ENCODE measurements around the gene MGLL. TPM values are rescaled to one million over a fixed set of nuclear protein-coding genes. Genes with fewer than 3 reads are reported as not detected.

The MGLL gene
- total and polyA plus RNA-seq, 9 of the 15 experiments (the other 6 are each of a cell fraction or from before 2014, with no cell fraction given): 0.12 to 0.32 (median 0.18) TPM; not detected in 6

DNA sequence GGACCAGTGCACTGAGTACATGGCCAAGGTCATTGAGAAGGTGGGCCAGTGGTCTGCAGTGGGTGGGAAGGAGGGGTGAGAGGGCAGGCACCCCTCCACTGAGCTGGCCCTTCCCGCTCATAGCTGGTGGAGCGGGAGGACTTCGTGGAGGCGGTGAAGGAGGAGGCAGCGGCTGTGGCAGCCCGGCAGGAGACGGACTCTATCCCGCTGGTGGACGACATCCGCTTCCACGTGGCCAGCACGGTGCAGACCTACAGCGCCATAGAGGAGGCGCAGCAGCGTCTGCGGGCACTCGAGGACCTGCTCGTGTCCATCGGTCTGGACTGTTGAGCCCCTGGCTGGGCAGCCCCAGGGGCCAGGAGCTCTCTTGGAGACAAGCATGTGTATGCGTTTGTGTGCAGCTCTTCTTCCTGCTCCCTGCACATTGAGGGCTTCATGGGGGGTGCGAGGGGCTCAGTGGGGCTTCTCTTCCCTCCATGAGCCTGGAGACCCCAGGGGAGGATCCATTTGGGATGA lies 142.1 kb downstream of the MGLL start (continued):
- TF ChIP-seq, protein P1, sequence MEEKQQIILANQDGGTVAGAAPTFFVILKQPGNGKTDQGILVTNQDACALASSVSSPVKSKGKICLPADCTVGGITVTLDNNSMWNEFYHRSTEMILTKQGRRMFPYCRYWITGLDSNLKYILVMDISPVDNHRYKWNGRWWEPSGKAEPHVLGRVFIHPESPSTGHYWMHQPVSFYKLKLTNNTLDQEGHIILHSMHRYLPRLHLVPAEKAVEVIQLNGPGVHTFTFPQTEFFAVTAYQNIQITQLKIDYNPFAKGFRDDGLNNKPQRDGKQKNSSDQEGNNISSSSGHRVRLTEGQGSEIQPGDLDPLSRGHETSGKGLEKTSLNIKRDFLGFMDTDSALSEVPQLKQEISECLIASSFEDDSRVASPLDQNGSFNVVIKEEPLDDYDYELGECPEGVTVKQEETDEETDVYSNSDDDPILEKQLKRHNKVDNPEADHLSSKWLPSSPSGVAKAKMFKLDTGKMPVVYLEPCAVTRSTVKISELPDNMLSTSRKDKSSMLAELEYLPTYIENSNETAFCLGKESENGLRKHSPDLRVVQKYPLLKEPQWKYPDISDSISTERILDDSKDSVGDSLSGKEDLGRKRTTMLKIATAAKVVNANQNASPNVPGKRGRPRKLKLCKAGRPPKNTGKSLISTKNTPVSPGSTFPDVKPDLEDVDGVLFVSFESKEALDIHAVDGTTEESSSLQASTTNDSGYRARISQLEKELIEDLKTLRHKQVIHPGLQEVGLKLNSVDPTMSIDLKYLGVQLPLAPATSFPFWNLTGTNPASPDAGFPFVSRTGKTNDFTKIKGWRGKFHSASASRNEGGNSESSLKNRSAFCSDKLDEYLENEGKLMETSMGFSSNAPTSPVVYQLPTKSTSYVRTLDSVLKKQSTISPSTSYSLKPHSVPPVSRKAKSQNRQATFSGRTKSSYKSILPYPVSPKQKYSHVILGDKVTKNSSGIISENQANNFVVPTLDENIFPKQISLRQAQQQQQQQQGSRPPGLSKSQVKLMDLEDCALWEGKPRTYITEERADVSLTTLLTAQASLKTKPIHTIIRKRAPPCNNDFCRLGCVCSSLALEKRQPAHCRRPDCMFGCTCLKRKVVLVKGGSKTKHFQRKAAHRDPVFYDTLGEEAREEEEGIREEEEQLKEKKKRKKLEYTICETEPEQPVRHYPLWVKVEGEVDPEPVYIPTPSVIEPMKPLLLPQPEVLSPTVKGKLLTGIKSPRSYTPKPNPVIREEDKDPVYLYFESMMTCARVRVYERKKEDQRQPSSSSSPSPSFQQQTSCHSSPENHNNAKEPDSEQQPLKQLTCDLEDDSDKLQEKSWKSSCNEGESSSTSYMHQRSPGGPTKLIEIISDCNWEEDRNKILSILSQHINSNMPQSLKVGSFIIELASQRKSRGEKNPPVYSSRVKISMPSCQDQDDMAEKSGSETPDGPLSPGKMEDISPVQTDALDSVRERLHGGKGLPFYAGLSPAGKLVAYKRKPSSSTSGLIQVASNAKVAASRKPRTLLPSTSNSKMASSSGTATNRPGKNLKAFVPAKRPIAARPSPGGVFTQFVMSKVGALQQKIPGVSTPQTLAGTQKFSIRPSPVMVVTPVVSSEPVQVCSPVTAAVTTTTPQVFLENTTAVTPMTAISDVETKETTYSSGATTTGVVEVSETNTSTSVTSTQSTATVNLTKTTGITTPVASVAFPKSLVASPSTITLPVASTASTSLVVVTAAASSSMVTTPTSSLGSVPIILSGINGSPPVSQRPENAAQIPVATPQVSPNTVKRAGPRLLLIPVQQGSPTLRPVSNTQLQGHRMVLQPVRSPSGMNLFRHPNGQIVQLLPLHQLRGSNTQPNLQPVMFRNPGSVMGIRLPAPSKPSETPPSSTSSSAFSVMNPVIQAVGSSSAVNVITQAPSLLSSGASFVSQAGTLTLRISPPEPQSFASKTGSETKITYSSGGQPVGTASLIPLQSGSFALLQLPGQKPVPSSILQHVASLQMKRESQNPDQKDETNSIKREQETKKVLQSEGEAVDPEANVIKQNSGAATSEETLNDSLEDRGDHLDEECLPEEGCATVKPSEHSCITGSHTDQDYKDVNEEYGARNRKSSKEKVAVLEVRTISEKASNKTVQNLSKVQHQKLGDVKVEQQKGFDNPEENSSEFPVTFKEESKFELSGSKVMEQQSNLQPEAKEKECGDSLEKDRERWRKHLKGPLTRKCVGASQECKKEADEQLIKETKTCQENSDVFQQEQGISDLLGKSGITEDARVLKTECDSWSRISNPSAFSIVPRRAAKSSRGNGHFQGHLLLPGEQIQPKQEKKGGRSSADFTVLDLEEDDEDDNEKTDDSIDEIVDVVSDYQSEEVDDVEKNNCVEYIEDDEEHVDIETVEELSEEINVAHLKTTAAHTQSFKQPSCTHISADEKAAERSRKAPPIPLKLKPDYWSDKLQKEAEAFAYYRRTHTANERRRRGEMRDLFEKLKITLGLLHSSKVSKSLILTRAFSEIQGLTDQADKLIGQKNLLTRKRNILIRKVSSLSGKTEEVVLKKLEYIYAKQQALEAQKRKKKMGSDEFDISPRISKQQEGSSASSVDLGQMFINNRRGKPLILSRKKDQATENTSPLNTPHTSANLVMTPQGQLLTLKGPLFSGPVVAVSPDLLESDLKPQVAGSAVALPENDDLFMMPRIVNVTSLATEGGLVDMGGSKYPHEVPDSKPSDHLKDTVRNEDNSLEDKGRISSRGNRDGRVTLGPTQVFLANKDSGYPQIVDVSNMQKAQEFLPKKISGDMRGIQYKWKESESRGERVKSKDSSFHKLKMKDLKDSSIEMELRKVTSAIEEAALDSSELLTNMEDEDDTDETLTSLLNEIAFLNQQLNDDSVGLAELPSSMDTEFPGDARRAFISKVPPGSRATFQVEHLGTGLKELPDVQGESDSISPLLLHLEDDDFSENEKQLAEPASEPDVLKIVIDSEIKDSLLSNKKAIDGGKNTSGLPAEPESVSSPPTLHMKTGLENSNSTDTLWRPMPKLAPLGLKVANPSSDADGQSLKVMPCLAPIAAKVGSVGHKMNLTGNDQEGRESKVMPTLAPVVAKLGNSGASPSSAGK (IDR thresholded peaks at IDR 0.05): peak; percentile 25; the same call in 1 of the 2 replicates
- TF ChIP-seq, protein P2, sequence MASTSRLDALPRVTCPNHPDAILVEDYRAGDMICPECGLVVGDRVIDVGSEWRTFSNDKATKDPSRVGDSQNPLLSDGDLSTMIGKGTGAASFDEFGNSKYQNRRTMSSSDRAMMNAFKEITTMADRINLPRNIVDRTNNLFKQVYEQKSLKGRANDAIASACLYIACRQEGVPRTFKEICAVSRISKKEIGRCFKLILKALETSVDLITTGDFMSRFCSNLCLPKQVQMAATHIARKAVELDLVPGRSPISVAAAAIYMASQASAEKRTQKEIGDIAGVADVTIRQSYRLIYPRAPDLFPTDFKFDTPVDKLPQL (IDR thresholded peaks at IDR 0.05; ENCODE audit: extremely low read depth, insufficient read length): no peak
- TF ChIP-seq, protein P3, sequence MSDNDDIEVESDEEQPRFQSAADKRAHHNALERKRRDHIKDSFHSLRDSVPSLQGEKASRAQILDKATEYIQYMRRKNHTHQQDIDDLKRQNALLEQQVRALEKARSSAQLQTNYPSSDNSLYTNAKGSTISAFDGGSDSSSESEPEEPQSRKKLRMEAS (CRISPR knock-in tag; IDR thresholded peaks at IDR 0.05): peak; percentile 45; the same call in 1 of the 2 replicates
